T-helper 2 cell treated with Interferon-gamma antibody and Interleukin-4, amounts not matched to agents 5 μg/mL and 100 μg/mL, for 36 hours (primary cell): Measurements from ENCODE around the gene FAM219A.
"Not testable (repeated sequence)": the region's sequence is repeated elsewhere in the genome, so short reads cannot be mapped to it uniquely, and the experiment has no call there.

Experiments
- DNase-seq: peaks from one replicate; pipeline ENCODE4 v3.0.0; 2021; ENCODE audit warnings: low spot score
- H3K27ac Mint-ChIP-seq: one replicate; pipeline ENCODE4 v1.8.0; 2021; ENCODE audit warnings: mild to moderate bottlenecking, mixed read lengths
- H3K27me3 Mint-ChIP-seq: one replicate; pipeline ENCODE4 v1.8.0; 2021; ENCODE audit warnings: low read depth, mixed read lengths
- H3K36me3 Mint-ChIP-seq: one replicate; pipeline ENCODE4 v1.8.0; 2021; ENCODE audit warnings: low read depth, mixed read lengths
- H3K4me1 Mint-ChIP-seq: one replicate; pipeline ENCODE4 v1.8.0; 2021; ENCODE audit warnings: low read depth, mixed read lengths
- H3K4me3 Mint-ChIP-seq: one replicate; pipeline ENCODE4 v1.8.0; 2022; ENCODE audit warnings: mild to moderate bottlenecking, moderate library complexity, mixed read lengths
- H3K9me3 Mint-ChIP-seq: one replicate; pipeline ENCODE4 v1.8.0; 2021; ENCODE audit warnings: mixed read lengths

The FAM219A gene

DNA sequence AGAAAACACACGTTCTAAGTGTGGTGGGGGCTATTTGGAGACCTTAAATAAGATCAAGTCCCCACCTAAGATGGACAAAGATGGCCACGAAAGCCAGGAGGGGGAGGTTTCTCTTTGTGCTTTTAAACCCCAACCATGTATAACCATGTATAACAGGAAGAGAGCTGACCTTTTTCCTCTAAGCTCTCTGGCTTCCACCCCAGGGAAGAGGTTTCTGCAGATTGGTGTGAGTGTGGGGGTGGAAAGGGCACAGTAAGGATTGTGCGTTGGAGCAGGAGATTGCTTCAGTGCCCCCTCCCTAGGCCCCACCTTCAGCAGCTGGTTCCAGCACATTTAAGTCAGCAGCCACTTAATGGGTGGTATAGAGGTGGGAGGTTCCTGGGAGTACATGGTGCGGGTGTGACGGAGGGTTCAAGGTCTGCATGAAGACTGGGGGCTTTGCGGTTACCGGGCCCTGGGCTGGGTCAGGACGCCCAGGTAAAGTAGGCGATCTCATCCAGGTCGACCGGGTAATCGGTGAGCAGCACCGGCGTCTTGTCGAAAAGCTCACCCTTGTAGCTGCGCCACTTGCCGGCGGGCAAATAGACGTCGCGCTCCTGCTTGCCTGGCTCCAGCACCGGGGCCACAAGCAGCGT is 87.9 kb downstream of the FAM219A start:
- peaks cover 7% of the 10 kb centered on the region for H3K36me3 Mint-ChIP-seq
- H3K9me3 Mint-ChIP-seq, result peaks cover 6% of the 10 kb centered on the region
- H3K27me3 Mint-ChIP-seq, result no peaks in the 10 kb centered on the region
- no peak overlapping the region for H3K4me3 Mint-ChIP-seq
- no peak overlapping the region for H3K27ac Mint-ChIP-seq
- DNase-seq, result no peak
- no peaks in the 10 kb centered on the region for H3K4me1 Mint-ChIP-seq

DNA sequence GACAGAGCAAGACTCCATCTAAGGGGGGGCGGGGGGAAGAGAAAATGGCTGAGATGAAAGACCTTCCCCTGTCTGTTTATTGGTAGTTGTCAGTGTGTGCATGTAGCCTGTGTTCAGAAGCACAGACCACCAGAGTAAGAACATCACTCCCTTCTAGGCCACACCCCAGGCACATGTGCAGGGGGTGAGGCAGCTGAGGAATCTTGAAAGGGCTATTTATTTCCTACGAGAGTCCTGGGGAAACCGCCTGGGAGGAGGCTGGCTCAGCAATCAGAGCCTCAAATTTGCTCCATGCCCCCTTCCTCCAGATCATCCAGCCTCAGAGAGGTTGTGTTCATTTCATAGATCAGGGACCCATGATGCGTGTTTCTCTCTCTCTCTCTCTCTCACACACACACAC is 88.7 kb downstream of the FAM219A start:
- no peak overlapping the region for H3K4me3 Mint-ChIP-seq
- H3K27ac Mint-ChIP-seq, result no peak overlapping the region
- H3K27me3 Mint-ChIP-seq, result no peaks in the 10 kb centered on the region
- peaks cover 7% of the 10 kb centered on the region for H3K36me3 Mint-ChIP-seq
- H3K4me1 Mint-ChIP-seq, result no peaks in the 10 kb centered on the region
- peaks cover 6% of the 10 kb centered on the region for H3K9me3 Mint-ChIP-seq
- no peak for DNase-seq

- not testable (repeated sequence) for H3K36me3 Mint-ChIP-seq, H3K9me3 Mint-ChIP-seq, H3K27ac Mint-ChIP-seq, H3K4me3 Mint-ChIP-seq, H3K27me3 Mint-ChIP-seq, DNase-seq, H3K4me1 Mint-ChIP-seq
Measured at GRCh38 chr9:34368796-34369195, 89.6 kb downstream of the FAM219A start.

DNA sequence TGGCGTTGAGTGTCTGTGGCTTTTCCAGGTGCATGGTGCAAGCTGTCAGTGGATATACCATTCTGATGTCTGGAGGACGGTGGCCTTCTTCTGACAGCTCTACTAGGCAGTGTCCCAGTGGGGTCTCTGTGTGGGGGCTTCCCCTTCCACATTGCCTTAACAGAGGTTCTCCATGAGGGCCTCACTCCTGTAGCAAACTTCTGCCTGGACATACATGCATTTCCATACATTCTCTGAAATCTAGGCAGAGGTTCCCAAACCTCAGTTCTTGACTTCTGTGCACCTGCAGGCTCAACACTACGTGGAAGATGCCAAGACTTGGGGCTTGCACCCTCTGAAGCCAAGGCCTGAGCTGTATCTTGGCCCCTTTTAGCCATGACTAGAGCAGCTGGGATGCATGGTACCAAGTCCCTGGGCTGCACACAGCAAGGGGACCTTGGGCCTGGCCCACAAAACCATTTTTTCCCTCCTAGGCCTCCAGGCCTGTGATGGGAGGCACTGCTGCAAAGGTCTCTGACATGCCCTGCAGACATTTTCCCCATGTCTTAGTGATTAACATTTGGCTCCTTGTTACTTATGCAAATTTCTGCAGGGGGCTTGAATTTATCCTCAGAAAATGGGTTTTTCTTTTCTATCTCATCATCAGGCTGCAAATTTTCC is 90.5 kb downstream of the FAM219A start:
- not testable (repeated sequence) for H3K9me3 Mint-ChIP-seq, H3K4me3 Mint-ChIP-seq, H3K27me3 Mint-ChIP-seq, H3K4me1 Mint-ChIP-seq, H3K36me3 Mint-ChIP-seq, DNase-seq, H3K27ac Mint-ChIP-seq

GRCh38 chr9:34366365-34366764 is 92.0 kb downstream of the FAM219A start:
- Mint-ChIP-seq H3K9me3 (peaks cover 6% of the 10 kb centered on the region), H3K36me3 (peaks cover 7% of the 10 kb centered on the region), H3K27ac (no peak overlapping the region)

DNA sequence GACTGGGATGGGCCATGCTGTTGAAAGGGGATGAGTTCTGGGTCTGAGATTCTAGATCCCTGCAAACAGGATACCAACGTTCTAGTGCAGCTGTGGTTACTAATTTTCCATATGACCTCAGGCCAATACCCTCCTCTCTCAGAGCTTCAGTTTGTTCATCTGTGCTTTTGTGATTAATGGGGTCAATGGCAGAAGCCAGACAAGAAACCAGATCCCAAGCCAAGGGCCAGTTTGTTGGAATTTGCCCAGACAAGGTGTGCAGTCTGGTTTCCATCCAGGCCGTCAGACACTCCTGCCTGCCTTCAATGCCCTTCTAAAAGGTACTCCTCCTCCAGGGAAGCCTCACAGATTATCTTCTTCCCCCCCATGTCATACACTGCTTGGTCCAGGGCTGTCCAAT is 93.1 kb downstream of the FAM219A start:
- H3K27ac Mint-ChIP-seq, result no peak overlapping the region
- H3K27me3 Mint-ChIP-seq, result no peaks in the 10 kb centered on the region
- H3K9me3 Mint-ChIP-seq, result peaks cover 6% of the 10 kb centered on the region

More at GRCh38 chr9:34366365-34366764, 92.0 kb downstream of the FAM219A start:
- Mint-ChIP-seq H3K4me1 (peaks cover 9% of the 10 kb centered on the region), H3K27me3 (no peaks in the 10 kb centered on the region), H3K4me3 (no peak overlapping the region)
- DNase-seq, result no peak

GRCh38 chr9:34363619-34364351 is 94.6 kb downstream of the FAM219A start:
- no peak for DNase-seq
- Mint-ChIP-seq H3K27me3 (no peaks in the 10 kb centered on the region), H3K9me3 (peaks cover 5% of the 10 kb centered on the region), H3K36me3 (peaks cover 5% of the 10 kb centered on the region), H3K4me1 (peaks cover 9% of the 10 kb centered on the region), H3K4me3 (no peak overlapping the region), H3K27ac (no peak overlapping the region)

More for the DNA sequence above, 93.1 kb downstream of the FAM219A start:
- H3K4me3 Mint-ChIP-seq, result no peak overlapping the region
- H3K4me1 Mint-ChIP-seq, result peaks cover 9% of the 10 kb centered on the region
- no peak for DNase-seq
- peaks cover 5% of the 10 kb centered on the region for H3K36me3 Mint-ChIP-seq

- Mint-ChIP-seq H3K4me1 (peaks cover 9% of the 10 kb centered on the region), H3K27ac (no peak overlapping the region), H3K27me3 (no peaks in the 10 kb centered on the region), H3K4me3 (no peak overlapping the region), H3K9me3 (peaks cover 4% of the 10 kb centered on the region), H3K36me3 (no peaks in the 10 kb centered on the region)
- no peak for DNase-seq
Measured at GRCh38 chr9:34362614-34363214, 95.7 kb downstream of the FAM219A start.

- Mint-ChIP-seq H3K36me3 (peaks cover 12% of the 10 kb centered on the region), H3K9me3 (peaks cover 23% of the 10 kb centered on the region)
- not testable (repeated sequence) for H3K4me1 Mint-ChIP-seq, H3K27me3 Mint-ChIP-seq, H3K27ac Mint-ChIP-seq, DNase-seq, H3K4me3 Mint-ChIP-seq
Measured at GRCh38 chr9:34352957-34353356, 105.4 kb downstream of the FAM219A start.

DNA sequence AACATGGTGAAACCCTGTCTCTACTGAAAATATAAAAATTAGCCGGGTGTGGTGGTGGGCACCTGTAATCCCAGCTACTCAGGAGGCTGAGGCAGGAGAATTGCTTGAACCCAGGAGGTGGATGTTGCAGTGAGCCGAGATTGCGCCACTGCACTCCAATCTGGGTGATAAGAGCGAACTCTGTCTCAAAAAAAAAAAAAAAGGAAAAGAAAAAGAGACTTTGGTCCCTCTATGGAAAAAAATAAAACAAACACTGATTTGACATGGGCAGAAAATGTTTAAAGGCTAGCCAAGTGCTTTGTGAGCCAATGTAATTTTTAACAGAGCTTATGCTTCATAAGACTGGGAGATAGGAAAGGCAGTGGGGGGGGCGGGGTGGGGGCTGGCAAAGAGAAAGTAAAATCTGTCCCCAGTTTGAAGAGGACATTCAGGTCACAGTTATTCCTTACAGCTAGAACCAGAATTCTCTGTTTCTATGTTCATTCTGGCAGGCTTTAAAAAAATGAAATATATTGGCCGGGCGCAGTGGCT is 106.2 kb downstream of the FAM219A start:
- not testable (repeated sequence) for H3K4me1 Mint-ChIP-seq, H3K27ac Mint-ChIP-seq, DNase-seq, H3K4me3 Mint-ChIP-seq, H3K27me3 Mint-ChIP-seq
- Mint-ChIP-seq H3K36me3 (peaks cover 12% of the 10 kb centered on the region), H3K9me3 (peaks cover 16% of the 10 kb centered on the region)

GRCh38 chr9:34349324-34349723 is 109.0 kb downstream of the FAM219A start:
- no peak for DNase-seq
- peaks cover 5% of the 10 kb centered on the region for H3K36me3 Mint-ChIP-seq
- H3K27me3 Mint-ChIP-seq, result no peaks in the 10 kb centered on the region
- no peaks in the 10 kb centered on the region for H3K9me3 Mint-ChIP-seq
- no peak overlapping the region for H3K4me3 Mint-ChIP-seq
- no peak overlapping the region for H3K27ac Mint-ChIP-seq
- H3K4me1 Mint-ChIP-seq, result no peaks in the 10 kb centered on the region
